ENCODE measurements around the gene CELA3B.
"Not testable (repeated sequence)": the region's sequence is repeated elsewhere in the genome, so short reads cannot be mapped to it uniquely, and the experiment has no call there.

The CELA3B gene

DNA sequence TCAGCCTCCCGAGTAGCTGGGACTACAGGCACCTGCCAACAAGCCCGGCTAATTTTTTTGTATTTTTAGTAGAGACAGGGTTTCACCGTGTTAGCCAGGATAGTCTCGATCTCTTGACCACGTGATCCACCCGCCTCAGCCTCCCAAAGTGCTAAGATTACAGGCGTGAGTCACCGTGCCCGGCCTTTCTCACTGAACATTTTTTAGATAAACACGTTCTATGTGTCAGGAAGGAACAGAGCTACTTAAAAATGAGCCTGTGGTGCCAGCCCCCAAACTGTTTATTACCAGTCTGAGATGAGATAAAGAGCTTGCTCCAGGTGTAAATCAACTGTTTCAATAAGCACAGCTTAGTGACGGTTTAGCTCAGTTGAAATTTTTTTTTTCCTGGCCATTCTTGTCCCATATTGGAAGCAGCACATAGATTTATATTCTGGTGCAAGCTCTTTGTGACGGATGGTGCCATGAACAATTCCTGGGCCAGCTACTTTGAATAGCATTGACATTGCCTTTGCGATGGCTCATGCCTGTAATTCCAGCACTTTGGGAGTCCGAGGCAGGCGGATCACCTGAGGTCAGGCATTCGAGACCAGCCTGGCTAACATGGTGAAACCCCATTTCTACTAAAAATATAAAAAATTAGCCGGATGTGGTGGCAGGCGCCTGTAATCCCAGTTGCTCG, 33.7 kb upstream of the CELA3B start:
- DNase-seq (ENCODE audit: low read depth in 3 of 3, low spot score in 1 of 3): not testable (repeated sequence)

DNA sequence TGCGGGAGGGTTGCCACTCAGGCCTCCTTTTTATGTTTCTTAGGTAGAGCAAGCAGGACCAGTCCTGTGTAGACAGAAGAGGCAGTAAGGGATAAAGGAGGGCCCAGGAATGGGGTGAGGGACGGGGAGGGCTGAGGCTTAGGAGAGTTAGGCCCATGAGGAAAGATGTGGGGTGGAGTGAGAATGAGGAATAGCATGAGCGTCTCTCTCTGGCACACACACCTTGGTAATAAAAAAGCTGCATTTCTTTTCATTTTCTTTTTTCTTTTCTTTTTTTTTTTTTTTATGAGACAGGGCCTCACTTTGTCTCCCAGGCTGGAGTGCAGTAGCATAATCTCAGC, 32.1 kb upstream of the CELA3B start:
- no peak for DNase-seq (ENCODE audit: low read depth in 3 of 3, low spot score in 1 of 3)

DNA sequence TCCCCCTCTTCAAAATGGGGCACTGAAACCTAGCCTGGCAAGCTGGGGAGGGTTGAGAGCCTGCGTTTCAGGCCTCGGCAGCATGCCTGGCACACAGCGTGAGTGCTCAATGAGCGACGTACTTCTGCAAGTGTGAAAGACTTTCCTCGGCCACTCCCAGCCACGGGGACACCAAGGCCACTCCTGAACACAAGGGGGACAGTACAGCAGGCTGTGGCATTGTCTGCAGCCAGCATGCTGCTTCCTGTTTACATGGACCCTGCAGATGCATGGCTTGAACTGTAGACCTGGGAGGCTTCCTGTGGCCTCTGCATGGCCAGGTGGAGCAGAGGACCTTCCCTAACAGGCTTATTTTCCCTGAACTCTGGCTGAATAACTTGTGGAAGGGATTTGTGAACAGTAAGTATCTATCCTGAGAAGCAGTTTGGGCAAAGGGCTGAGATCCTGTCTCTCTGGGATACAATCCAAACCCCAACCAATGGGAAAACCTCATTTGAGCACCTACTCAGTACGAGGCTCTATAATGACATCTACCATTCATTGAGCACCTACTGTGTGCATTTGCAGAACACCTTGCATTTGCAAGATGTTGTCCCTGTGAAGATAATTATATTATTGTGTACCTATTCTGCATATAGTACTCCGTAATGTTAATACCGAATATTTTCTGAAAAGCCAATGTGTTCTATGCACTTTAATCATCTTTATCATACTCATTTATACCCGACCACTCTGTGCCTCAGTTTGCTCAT, 29.8 kb upstream of the CELA3B start:
- no peak for DNase-seq (ENCODE audit: low read depth in 3 of 3, low spot score in 1 of 3)

DNA sequence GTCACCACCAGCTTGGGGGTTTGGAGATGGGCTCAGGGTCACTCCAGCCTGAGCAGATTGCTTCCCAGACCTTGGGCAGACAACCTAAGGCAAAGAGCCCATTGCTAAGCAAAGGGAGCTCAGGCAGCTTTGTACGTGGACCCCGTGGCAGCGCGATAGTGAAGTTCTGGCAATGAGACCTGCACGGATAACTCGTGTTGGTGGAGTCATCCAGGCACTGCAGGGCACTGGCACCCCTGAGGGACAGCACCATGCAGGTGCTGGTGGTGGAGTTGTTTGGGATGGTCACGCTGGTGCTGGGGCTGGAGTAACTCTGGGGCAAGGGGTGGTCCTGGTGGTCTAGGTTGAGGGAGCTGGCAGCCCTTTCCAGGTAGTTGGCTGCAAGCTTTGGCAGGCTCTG, 26.1 kb upstream of the CELA3B start:
- DNase-seq (ENCODE audit: low read depth in 3 of 3, low spot score in 1 of 3): no peak

DNA sequence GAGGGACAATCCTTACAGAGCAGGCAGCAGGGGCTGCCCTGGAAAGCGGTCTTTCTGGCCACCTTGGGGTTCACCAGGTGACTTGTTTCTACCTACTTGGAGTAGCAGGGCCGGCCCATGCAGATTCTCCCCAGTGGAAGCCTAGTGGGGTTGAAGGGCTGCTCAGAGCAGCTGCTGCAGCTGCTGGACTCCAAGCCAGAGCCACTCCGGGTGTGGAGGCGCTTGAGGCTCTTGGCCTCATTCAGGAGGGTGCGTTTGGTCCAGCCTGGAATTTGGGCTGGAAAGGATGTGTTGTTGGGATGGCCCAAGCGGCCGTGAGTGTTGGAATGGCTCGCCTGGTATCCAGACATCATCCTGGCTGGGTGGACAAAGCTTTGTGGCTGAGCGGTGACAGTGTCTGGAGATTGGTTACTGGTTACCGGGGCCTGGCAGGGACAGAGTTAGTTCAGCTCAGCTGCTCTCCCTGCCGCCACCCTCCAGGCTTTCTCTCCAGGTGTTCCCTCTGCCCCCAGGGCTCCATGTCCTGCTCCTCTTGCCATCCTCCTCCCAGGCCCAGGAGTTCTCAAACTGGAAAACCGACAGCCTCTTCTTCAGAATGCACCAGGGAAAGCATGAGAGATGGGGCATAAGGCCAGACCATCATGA, 25.5 kb upstream of the CELA3B start:
- DNase-seq (ENCODE audit: low read depth in 3 of 3, low spot score in 1 of 3): no peak

DNA sequence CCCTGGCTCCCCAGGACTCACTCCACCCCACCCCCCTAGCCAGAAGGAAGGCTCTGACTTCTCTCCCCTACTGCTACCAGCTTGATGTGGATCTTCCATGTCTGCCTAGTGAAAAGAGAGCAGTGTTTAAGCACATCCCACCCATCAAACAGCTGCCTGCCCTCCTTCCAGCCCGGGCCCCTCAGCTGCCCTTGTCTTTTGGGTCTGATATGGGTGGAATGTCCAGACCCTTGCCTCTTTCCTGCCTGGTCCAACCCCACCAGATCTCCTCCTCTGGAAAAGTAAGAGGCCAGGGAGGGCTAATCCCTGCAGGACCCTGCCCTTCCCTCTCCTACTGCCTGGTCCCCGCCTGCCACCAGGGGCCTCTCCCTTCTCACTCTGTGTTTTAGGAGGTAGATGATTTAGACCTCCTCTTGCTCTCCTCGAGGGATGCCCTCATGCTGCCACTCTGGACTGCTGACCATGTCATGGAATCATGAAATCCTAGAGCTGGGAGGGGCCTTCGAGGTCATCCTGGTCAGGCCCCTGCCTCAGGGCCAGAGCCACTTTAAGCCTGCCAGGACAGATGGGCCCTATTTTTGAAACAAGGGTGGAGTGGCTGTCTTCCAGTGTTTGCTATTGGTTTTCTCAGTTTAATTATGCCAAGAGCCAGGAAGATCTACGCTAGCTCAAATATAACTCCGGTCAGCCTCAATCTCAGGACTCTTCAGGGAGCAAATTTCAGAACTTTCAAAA, 23.9 kb upstream of the CELA3B start:
- DNase-seq (ENCODE audit: low read depth in 3 of 3, low spot score in 1 of 3): no peak

DNA sequence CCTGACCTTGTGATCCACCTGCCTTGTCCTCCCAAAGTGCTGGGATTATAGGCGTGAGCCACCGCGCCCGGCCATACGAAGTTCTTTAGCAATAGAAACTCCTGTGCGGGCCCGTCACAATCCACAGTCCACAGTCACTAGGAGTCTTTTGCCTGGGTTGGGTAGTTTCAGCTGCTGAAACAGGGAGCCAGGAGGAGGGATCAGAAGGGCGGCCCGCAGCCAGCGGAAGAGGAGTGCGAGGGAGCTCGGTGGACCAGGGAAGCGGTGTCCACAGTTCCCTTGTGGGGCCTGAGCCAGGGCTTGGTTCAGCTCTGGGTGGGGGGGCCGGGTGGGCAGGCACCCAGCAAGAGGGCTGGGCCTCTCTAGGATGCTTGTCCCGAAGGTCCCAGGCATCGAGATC, 21.8 kb upstream of the CELA3B start:
- DNase-seq (ENCODE audit: low read depth in 3 of 3, low spot score in 1 of 3): no peak

DNA sequence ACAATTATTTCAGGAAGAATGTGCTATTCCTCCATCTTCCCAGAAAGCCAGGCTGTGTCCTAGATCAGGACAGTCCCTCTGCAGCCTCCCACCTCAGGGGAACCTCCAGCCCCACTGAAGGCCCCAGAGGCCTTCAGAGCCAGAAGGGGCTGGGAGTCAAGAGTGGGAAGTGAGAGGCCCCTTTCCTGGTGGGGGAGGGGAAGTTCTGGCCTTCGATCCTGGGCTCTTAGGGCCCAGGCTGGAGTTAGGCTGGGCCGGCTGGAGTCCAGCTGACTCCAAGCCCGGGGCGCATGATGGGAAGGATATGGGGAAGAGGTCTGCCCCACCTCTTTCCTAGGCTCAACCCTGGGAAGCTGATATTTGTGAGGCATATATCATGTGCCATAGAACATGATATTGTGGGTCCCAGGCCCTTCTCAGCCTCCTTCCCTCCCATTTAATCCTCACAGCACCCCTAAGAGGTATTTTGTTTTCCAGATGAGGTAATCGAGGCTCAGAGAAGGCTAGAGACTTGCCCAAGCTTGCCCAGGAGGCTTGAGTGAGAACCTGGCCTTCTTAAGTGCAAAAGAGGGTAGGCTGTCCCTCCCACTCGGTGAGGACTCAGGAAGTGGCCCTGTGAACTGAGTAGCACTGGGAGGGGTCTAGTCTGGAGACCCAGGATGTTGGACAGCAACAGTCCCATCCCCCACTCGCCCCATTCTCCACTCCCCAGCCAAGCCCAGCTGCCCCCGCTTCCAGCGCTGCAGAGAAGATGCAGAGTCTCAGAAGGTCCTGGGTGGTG, 21.1 kb upstream of the CELA3B start:
- DNase-seq (ENCODE audit: low read depth in 3 of 3, low spot score in 1 of 3): no peak

DNA sequence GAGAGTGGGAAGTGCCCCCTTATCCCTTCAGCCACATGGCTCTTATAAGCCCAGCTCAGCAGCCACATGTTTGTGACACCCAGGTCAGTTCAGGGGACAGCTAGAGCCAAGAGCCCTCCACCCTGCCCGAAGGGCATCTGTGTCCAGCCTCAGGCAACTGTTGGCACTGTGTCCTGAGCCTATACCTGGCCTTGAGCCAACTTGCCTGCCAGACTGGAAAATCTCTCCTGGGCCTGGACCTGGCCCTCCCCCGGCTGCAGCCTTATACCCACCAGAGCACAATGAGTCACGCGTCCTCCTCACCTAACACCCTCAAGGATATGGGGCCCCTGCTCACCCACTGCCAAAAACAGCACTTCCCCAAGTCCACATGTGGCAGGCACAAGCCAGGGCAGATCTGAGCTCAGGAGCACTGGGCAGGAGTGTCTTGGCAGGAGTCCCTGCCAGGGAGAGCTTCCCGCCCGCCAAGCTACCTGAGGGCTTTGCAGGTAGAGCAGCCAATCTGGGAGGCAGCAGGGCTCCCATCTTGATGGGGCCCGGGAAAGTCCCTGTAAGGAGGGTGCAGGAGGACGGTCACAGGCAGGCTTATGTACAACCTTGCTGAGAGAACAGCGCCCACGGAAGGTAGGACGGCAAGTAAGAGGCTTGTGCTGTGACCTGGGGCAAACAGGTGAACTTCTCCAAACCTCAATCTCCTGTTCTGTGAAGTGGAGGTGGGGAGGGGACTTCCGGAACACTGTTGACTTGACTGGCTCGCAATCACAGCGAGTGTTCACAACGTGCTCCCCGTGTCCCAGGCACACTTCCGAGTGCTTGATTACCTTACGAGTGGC, 19.9 kb upstream of the CELA3B start:
- peak; percentile 12 to 34 (median 24) for DNase-seq (ENCODE audit: low read depth in 3 of 3, low spot score in 1 of 3)

DNA sequence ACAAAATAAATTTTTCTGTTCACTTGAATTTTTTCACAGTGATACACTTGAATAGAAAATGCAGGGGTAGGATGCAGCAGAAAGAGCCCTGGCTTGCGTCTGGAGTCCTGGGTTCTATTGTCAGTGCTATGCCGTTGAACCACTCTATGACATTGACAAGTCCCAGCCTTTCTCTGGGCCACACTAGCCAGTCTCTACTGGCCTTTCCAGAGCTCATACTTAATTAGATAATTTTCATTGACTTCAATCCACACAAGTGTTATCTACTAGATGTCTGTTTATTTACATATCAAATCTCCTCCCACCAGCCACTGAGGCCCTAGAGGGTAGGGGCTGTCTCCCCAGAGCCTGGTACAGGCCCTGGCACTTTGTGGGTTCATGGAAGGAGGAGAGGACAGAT, 15.5 kb upstream of the CELA3B start:
- DNase-seq (ENCODE audit: low read depth in 3 of 3, low spot score in 1 of 3): no peak

DNA sequence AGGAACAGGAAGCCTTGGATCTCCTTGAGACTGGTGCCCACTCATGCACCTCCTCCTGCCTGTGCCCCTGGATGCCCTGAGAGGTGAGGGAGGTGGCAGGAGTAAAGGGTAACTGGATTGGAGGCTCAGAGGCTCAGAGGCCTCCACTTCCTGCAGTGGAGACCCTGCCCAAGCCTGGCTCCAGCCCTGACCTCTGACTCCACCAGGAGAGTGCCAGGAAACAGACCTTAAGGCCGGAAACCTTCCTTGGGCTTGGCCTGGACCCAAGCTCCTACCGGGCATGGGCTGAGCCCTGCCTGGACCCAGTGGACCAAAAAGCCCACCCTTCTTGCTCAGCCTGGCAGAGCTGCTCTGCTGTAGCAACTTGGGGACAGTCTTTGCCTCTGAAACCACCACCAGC, 15.0 kb upstream of the CELA3B start:
- no peak for DNase-seq (ENCODE audit: low read depth in 3 of 3, low spot score in 1 of 3)

DNA sequence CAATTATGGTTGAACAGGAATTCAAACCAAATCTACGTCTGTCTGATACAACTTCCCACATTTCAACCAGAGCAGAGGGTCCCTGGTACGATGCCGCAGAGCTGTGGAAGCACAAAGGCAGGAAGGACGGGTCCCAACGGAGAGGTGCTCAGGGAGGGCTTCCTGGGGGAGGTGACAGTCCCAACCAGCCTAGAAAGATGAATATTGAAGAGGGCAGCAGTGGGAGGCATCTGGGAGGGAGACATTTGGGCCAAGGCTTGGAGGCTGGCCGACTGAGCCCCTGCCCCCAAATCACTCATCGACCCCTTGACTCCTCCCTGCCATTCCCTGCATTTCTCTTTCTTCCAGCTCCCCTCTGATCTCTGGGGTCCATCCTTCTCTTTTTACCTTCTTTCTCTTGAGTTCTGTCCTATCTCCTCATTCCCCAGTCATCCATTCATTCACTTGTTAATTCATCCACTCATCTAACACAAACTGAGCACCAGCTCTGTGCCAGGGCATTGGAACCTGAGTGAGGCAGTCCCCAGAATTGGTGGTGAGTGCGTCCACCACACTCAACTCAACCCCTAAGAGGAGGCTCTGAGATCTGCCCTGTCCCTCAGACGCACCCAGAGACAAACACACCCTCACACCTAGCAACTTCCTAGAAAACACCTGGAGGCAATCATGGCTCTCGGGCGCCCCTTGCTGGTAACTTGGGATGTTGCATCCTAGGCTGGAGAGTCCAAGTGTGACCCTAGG, 13.2 kb upstream of the CELA3B start:
- DNase-seq (ENCODE audit: low read depth in 3 of 3, low spot score in 1 of 3): peak; percentile 47 to 84 (median 61)

DNA sequence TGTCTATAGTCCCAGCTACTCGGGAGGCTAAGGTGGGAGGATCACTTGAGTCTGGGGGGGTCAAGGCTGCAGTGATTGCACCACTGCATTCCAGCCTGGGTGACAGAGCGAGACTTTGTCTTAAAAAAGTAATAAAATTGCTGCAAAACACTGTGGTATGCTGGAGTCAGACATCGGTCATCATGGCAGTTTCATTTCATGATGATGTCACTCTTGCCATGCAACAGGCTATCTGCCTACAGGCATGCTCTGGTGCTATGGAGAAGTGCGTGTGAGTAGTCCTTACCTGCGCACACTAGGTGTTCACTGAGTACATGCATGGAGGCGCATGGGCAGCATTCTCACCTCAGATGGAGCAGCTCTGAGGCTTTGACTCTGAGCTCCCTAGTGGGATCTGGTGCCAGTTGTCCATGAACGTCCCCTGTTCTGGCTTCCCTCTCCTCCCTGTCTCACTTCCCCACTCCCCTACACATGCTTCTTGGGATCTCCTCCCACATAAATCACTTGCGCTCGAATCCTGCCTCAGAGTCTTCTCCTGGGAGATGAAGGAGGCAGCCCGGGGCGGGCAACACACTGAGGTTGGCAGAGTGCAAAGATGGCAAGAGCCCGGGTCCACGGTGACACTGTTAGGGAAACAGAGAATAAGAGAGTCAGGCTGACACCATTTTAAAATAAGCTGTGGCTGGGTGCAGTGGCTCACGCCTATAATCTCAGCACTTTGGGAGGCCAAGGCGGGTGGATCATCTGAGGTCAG, 10.4 kb upstream of the CELA3B start:
- DNase-seq (ENCODE audit: low read depth in 3 of 3, low spot score in 1 of 3): no peak

DNA sequence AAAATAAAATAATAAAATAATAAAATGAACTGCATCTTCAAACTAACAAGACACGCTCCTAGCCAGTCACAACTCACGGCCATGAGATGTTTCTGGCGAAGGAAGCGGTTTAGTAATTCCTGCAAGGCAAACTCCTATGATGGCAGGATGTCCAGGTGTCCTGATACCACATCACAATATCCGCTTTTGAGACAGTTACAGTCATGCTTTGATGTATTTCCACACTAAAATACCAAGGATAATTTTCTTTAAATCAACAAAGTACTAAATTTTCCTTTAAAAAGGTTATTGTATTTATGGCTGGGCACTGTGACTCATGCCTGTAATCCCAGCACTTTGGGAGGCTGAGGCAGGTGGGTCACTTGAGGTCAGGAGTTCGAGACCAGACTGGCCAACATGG, 9.6 kb upstream of the CELA3B start:
- DNase-seq (ENCODE audit: low read depth in 3 of 3, low spot score in 1 of 3): not testable (repeated sequence)

DNA sequence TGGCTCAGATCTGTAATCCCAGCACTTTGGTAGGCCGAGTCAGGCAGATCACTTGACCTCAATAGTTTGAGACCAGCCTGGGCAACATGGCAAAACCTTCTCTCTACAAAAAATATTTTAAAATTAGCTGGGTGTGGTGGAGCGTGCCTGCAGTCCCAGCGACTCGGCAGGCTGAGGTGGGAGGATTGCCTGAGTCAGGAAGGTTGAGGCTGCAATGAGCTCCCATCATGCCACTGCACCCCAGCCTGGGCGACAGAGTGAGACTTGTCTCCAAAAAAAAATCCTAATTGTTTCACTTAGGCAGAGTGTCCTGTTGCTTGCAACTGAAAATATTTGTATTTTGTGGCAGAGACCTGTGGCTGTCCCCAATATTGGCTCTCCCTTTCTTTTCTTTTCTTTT, 7.8 kb upstream of the CELA3B start:
- not testable (repeated sequence) for DNase-seq (ENCODE audit: low read depth in 3 of 3, low spot score in 1 of 3)

DNA sequence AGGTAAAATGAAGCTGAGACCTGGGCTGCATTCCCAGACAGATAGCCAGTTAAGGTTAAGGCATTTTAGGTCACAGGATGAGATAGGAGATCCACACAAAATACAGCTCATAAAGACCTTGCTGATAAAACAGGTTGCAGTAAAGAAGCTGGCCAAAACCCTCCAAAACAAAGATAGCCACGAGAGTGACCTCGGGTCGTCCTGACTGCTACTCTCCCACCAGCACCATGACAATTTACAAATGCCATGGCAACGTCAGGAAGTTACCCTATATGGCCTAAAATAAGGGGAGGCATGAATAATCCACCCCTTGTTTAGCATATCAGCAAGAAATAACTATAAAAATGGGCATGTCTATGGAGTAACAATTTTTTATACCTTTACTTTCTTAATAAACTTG, 6.3 kb upstream of the CELA3B start:
- not testable (repeated sequence) for DNase-seq (ENCODE audit: low read depth in 3 of 3, low spot score in 1 of 3)

DNA sequence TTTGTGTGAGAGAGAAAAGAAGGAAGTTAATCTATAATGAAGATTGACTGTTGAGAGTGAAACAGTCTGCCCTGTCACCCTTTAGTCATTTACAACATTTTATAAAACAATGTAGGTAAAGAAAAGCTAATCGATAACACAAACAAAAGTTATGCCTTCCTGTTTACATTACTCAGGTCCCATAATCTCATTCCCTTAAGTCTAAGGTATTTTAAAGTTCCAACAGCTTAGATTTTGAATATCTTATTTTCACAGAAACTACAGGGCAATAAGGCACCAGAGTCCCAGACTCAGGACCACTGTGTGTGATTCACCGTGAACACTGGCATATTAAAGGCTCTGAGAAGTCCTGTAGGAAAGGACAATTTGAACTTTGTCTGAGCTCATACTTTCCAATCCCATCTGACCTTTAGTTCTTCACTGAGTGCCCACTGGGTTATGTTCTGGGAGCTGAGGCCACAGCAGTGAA, 3.8 kb upstream of the CELA3B start:
- DNase-seq (ENCODE audit: low read depth in 3 of 3, low spot score in 1 of 3): not testable (repeated sequence)

DNA sequence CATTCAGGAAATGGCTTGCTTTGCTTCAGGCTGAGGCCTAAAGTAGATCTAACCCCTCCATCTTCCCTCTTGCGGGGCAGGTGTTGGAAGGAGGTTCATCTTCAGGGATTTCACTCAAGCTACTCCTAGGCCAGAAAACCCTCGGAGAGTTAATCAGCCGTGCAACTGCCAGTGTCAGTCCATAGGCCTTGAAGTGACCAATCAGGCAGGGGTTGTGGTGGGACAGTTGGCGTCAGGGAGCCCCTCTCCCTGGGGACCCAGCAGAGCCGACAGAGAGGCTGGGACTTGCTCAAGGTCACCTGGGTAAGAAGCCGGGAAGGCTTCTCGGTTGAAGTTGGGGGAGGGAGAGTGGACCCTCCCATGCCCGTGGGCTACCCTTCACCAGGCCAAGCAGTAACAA, 2.9 kb upstream of the CELA3B start:
- DNase-seq (ENCODE audit: low read depth in 3 of 3, low spot score in 1 of 3): not testable (repeated sequence)

DNA sequence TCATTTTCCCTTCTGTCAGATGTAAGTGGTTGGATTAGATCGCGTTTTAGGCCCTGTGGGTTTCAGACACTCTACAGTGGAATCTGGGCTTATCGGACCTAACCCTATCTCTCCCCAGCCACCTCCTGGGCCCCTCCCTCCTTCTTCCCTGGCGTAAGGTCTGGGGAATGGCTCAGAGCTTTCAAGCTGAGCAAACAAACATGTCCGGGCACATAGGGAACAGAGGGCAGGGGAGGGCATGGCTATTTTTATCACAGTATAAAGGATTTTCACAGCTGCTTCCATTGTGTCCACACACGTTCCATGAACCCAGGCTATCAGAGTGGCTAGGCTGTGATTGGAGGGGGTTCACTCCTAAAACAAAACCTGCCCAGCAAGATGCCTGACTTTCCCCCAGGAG, 2.1 kb upstream of the CELA3B start:
- not testable (repeated sequence) for DNase-seq (ENCODE audit: low read depth in 3 of 3, low spot score in 1 of 3)

Measured in stimulated activated CD4-positive, alpha-beta T cell treated with anti-CD3 and anti-CD28 coated beads, TNF-alpha, amount 100 ng/mL, for 1 hour (primary cell).